ENCODE results near the gene ABHD6.
A peak's percentile ranks its signal among the peaks of the same experiment; 100 is the strongest.
"Not testable (repeated sequence)": the region's sequence is repeated elsewhere in the genome, so short reads cannot be mapped to it uniquely, and the experiment has no call there.

The ABHD6 gene

GRCh38 chr3:58285334-58285733 lies 47.7 kb downstream of the ABHD6 start:
- DNase-seq = no peak

GRCh38 chr3:58287354-58287753 lies 49.8 kb downstream of the ABHD6 start:
- DNase-seq = no peak

GRCh38 chr3:58288011-58288728 lies 50.6 kb downstream of the ABHD6 start:
- DNase-seq = no peak

- DNase-seq = not testable (repeated sequence)
Observed at GRCh38 chr3:58288964-58289613, 51.5 kb downstream of the ABHD6 start.

- not testable (repeated sequence) for DNase-seq
Observed at GRCh38 chr3:58290446-58290845, 52.9 kb downstream of the ABHD6 start.

GRCh38 chr3:58291671-58292338 lies 54.2 kb downstream of the ABHD6 start:
- no peak for DNase-seq

- no peak for DNase-seq
Observed at GRCh38 chr3:58292866-58293265, 55.3 kb downstream of the ABHD6 start.

GRCh38 chr3:58293516-58293915 lies 55.9 kb downstream of the ABHD6 start:
- no peak for DNase-seq

GRCh38 chr3:58296269-58296668 lies 58.7 kb downstream of the ABHD6 start:
- no peak for DNase-seq

- no peak for DNase-seq
Observed at GRCh38 chr3:58296843-58297242, 59.3 kb downstream of the ABHD6 start.

GRCh38 chr3:58298190-58298589 lies 60.6 kb downstream of the ABHD6 start:
- DNase-seq = no peak

GRCh38 chr3:58299075-58299474 lies 61.5 kb downstream of the ABHD6 start:
- no peak for DNase-seq

GRCh38 chr3:58299839-58300516 lies 62.4 kb downstream of the ABHD6 start:
- no peak for DNase-seq

- DNase-seq = peak; percentile 86
Observed at GRCh38 chr3:58305882-58306711, 68.5 kb downstream of the ABHD6 start, which contains the start of the genes HTD2 and RPP14. TSS of gene HTD2 (plus strand) at chr3:58306520. CDS start at chr3:58317614, 11,094 bp downstream. TSS of gene RPP14 (plus strand) at chr3:58306245. CDS start at chr3:58310330, 4,085 bp downstream.

- DNase-seq = no peak
Observed at GRCh38 chr3:58307639-58308215, 70.1 kb downstream of the ABHD6 start.

GRCh38 chr3:58308728-58309127 lies 71.1 kb downstream of the ABHD6 start:
- DNase-seq = no peak

GRCh38 chr3:58317811-58318210 lies 80.2 kb downstream of the ABHD6 start:
- no peak for DNase-seq

GRCh38 chr3:58321791-58322190 lies 84.2 kb downstream of the ABHD6 start:
- DNase-seq = no peak

- no peak for DNase-seq
Observed at GRCh38 chr3:58322793-58323192, 85.2 kb downstream of the ABHD6 start.

- no peak for DNase-seq
Observed at GRCh38 chr3:58323529-58324390, 86.2 kb downstream of the ABHD6 start.
